Hematopoietic multipotent progenitor cell treated with erythropoietin and hydrocortisone succinate and interleukin-3 and kit ligand, for 4 days (in vitro differentiated cells): ENCODE results near the gene PIK3R3.
A peak's percentile ranks its signal among the peaks of the same experiment; 100 is the strongest.

ENCODE experiments used
- DNase-seq: peaks from one replicate; pipeline ENCODE4 v3.0.0-alpha.2; 2015

The PIK3R3 gene

DNA sequence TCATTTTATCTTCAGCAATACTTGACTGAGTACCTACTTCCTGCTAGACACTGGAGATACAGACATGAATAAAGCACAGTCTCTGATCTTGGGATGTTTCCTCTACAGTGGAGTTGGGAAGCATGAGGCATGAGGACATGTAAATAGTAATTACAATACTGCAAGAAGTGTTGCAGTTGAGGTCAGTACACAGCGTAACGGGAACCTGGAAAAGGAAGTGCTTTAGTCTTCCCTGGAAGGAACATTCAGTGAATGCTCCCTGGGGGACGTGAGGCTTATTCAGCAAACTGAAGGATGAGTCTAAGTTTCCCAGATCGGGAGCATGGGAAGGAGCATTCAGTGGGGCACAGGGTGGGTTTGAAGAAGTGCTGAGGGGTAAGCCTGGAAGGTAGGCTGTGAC is 112.4 kb downstream of the PIK3R3 start:
- DNase-seq = no peak

DNA sequence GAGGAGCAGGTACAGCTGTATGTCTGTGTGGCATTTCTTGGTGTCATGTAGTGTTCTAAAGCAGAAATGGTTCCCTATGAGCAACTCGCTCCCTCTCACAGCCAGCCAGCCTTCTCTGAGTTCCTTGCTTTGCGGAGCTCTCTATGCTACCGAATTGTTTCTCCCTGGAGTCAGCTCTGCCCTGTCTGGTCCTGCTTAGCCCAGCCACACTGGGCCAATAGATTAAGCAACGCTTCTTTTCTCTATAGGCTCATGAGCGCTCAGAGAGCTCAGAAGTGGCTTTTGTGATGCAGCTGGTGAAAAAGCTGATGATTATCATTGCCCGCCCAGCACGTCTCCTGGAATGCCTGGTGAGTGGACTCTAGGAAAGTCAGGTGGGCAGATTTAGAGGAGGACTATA is 113.1 kb downstream of the PIK3R3 start:
- DNase-seq = no peak

DNA sequence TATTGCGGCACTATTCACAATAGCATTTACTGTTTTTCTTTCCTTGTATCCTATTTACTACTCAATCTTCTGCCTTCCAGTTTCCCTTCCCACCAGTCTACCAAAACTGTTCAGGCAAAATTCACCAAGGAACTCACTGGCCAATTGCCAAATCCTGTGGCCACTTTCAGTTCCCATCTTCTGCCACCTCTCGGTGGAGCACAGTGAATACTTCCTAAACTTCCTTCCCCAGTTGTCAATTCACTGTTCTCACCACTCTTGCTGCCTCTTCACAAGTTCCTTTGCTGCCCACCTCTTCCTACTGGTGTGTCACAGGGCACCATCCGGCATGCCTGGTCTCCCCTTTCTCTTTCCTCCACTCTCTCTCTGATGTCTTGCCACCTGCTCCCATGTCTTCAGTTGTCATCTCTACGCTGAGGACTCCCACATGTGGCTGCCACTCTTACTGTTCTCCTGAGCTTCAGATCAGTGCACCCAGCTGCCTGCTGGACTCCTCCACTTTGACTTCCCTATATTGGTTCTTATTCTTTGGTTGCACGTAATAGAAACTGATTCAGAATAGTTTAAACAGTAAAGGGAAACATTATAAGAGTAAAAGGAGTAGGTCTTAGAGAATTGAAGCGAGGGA is 114.4 kb downstream of the PIK3R3 start:
- DNase-seq = no peak

DNA sequence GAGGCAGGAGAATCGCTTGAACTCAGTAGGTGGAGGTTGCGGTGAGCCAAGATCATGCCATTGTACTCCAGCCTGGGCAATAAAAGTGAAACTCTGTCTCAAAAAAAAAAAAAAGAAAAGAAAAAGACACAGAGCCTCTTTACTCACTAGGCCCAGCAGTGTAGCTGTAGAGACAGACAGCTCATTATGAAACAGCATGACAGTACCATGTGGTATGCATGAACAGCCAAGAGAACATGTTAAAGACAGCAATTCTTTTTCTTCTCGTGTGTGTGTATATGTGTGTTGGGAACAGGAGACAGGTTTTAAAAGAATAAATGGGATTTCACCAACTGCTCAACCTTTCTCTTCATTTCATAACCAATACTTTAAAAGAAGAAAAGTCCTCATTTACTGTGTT is 118.8 kb downstream of the PIK3R3 start:
- no peak for DNase-seq

DNA sequence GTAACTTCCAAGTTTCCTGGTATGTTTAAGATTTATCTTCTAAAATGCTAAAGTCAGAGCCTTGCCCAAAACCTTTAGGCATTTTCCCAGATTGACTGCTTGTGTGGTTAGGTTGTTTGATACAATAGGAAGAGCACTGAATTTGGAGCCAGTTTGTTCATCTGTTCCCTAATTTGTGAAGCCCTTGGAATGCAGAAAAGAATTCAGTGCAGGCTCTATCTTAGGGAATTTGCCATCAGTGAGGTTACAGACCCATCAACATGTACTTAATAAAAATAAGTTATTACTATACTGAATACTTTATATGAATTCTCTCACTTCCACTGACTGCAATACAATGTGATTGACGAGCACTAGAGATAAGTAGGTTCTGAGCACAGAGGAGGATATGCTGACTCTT is 120.2 kb downstream of the PIK3R3 start:
- no peak for DNase-seq

- DNase-seq = no peak
Measured at GRCh38 chr1:46011121-46011695, 121.2 kb downstream of the PIK3R3 start.

- DNase-seq = no peak
Measured at GRCh38 chr1:46010611-46011010, 121.8 kb downstream of the PIK3R3 start.

DNA sequence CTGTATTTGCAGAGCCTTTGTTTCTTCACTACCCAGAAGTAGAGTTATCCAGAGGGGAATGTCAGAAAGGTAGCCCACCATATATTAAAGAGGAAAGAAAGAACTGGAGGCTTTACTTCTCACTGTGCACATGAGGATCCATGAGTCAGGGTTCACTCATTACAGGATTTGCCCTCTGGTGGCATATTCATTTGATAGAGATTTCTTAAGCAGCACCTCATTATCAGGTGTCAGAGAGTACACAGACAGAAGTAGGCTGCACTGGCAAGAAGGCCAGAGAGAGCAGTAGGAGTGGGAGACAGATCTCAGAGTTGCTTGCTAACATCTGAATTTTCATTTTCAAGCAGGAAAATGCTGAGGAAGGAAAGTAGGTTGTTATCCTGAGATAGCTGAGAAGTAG is 123.8 kb downstream of the PIK3R3 start:
- DNase-seq = no peak

GRCh38 chr1:46005594-46005993 is 126.8 kb downstream of the PIK3R3 start:
- DNase-seq = no peak

DNA sequence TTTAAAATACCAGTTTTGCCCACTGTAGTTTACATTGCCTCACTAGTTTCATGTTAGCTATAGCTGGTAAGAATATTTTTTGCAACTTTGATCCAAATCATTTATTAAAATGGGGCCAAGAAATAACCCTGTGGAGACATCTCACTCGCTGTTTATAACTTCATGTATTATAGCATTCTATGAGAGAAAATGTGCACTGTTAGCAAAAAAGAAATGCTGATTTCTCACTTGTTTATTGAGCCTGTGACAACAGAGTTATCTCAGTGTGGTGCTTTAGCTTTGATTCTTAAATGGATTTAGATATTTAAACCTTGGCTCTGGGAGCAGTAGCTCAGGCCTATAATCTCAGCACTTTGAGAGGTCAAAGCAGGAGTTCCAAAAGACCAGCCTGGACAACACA is 127.9 kb downstream of the PIK3R3 start:
- no peak for DNase-seq

GRCh38 chr1:46003315-46003714 is 129.1 kb downstream of the PIK3R3 start:
- peak; percentile 30 for DNase-seq

DNA sequence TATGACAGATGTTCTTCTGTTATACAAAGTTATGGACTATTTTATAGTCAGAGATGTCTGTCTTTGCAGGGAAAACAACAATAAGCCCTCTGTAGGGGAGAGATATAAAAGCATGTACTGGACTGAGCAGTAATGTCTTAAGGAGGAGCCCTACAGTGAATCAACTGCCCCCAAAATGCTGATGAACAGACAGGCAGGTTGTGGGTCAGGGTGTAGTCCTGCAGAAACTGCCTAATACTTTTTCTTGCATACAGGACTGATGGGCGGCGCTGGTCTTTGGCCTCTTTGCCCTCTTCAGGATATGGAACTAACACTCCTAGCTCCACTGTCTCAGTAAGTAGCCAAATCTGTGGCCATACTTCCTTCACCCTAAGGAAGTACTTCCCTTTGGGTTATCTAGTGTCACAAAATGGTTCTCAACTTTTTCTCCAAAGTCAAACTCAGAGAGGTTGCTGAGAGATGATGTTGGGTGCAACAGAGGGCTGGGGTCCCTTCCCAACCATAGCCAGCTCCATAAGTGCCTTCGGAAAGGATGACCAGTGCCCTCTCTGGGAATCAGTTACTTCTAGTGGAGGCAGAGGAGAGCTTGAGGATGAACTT is 129.8 kb downstream of the PIK3R3 start:
- DNase-seq = no peak

DNA sequence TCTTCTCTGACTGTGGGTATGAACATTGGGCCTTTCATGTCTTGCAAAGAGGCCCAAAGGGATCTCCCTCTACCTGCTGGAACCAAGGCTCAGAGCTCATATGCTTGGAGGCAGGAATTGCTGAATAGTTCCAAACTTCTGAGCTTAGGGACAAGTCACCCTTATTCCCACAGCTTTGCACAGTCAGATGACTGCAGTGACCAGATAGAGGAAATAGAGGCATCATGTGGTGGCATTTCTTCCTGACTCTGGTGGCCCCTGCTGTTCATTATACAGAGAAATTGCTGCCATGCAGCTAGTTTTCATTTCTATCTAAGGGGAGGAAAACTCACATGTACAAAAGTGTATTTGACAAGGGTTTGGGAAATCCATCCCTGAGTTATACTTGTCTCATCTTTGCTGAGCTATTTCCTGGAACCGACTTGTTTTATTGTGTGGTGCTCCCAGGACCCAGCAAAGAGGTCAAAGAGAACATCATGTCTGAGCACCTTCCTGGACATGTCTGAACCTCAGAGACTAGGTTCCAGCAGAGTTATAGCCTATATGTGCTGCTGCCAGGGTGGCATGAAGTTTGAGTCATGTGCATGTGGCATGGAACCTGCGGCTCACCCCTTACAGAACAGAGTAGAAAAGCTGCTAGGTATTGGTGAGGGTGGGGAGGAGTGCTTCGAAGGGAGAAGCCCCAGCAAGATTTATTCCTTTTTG is 131.2 kb downstream of the PIK3R3 start:
- peak; percentile 17 for DNase-seq

DNA sequence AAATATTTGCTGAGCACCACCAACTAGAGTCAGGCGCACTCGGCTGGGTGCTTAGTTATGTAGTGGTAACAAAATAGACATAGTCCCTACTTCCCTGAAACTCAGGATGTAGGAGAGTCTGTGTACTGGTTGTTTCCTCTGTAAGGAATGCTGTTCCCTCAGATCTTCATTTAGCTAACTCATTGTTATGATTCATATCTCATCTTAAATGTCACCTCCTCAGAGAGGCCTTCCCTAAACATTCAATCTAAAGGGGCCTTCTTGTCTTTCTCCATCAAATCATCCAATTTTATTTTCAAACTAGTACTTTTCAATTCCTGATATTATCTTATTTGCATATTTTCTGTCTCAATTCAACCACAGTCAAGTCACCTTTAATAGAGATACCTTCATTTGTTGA is 132.9 kb downstream of the PIK3R3 start:
- DNase-seq = no peak

GRCh38 chr1:45998020-45998617 is 134.3 kb downstream of the PIK3R3 start:
- DNase-seq = no peak

DNA sequence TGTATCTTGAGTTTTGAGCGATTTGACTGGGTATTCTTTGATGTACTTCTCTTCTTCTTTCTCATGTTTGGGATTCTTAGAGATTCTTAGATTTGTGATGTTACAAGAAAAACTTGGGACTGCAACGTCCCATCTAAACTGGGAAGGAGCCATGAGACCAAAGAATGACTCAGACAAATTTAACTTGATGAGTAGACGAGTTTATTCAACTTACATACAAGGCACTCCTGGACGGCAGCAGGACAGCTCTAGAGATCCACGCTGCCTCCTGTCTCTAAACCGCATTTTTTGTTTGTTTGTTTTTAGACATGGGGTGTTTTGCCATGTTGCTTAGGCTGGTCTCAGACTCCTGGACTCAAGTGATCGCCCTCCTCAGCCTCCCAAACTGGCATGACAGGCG is 137.1 kb downstream of the PIK3R3 start:
- DNase-seq = no peak

DNA sequence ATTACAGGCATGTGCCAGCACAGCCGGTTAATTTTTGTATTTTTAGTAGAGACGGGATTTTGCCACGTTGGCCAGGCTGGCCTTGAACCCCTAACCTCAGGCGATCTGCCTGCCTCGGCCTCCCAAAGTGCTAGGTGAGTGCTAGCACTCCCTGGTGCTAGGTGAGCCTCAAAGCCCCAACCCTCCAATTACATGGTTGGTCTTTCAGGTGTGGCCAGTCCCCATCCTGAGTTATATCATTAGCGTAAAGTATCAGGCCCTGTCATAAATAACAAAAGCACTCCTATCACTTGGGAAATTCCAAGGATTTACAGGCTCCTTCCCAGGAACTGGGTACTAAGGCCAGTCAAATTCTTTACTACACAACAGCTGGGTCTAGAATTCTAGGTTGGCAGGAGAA is 138.0 kb downstream of the PIK3R3 start:
- no peak for DNase-seq
